Body of pancreas (tissue), 4 donors: Measurements from ENCODE around the gene PUM2. TPM values are rescaled to one million over a fixed set of nuclear protein-coding genes. Genes with fewer than 3 reads are reported as not detected.
A peak's percentile ranks its signal among the peaks of the same experiment; 100 is the strongest.

ENCODE experiments used
- ATAC-seq: fragments of 150-250 bp; one replicate; pipeline ENCODE4 v1.9.1; 2016
- DNase-seq, 4 donors: peaks; one replicate each; pipeline ENCODE4 v3.0.0-alpha.2; 2019
- H3K27ac ChIP-seq, 4 donors: fragments of 200-600 bp; sonication (generic); 1 replicate in 3 of 4; 2 replicates in 1 of 4; pipeline versions ENCODE4 v1.5.1 to v1.6.1; 2016 to 2019; ENCODE audit warnings: mild to moderate bottlenecking in 1 of 4, mixed read lengths in 1 of 4, moderate library complexity in 1 of 4
- H3K27me3 ChIP-seq, 2 donors: fragments of 200-600 bp; sonication (generic); one replicate each; pipeline ENCODE4 v1.6.0; 2016; ENCODE audit warnings: mild to moderate bottlenecking in 1 of 2
- H3K36me3 ChIP-seq, 2 donors: fragments of 200-600 bp; sonication (generic); replicated peaks in 1 of 2; 2 replicates each; pipeline ENCODE4 v1.5.1; 2016; ENCODE audit warnings: low read depth in 2 of 2; ENCODE audit not compliant: insufficient read depth in 1 of 2
- H3K4me1 ChIP-seq: fragments of 200-600 bp; sonication (generic); one replicate; pipeline ENCODE4 v1.6.0; 2016
- H3K4me3 ChIP-seq, 2 donors: fragments of 200-600 bp; sonication (generic); 1 replicate in 1 of 2; 2 replicates in 1 of 2; pipeline ENCODE4 v1.5.1; 2016 to 2019
- H3K9me3 ChIP-seq, 3 donors: fragments of 200-600 bp; sonication (generic); 1 replicate in 2 of 3; 2 replicates in 1 of 3; pipeline ENCODE4 v1.5.1; 2016
- CTCF ChIP-seq, 7 experiments: fragments of 450-650 bp in 4 of 7; fragments of 200-600 bp in 3 of 7; sonication (generic) in 3 of 7; IDR thresholded peaks; one replicate each; pipeline ENCODE4 v1.5.1; 2016 to 2019; ENCODE audit warnings: antibody characterized with exemption in 7 of 7
- POLR2A ChIP-seq, 3 donors: fragments of 450-650 bp; IDR thresholded peaks; one replicate each; pipeline ENCODE4 v1.6.1; 2016; ENCODE audit warnings: antibody characterized with exemption in 3 of 3, mild to moderate bottlenecking in 2 of 3
- WGBS, 2 donors: methylation state at CpG; one replicate each; pipeline ENCODE4 v1.1.5; 2017; 5-methylcytosine and 5-hydroxymethylcytosine counted together
- intact Hi-C: fragments of 100-400 bp; cut with DNase I; formaldehyde crosslinking; loops from one replicate; pipeline ENCODE4 v1.15.1; 2023
- total RNA-seq, 2 donors: library from RNA; depleted of rRNA; stranded (reverse); fragments of >200 nt; gene quantifications; one replicate each; pipeline ENCODE4 v1.1.0, GENCODE V29; 2016

Gene PUM2
- total RNA-seq, 2 donors from 2014 or later: 25.7 to 43.3 TPM

GRCh38 chr2:20353241-20353992 lies 2.8 kb upstream of the PUM2 start:
- DNase-seq: no peak
- WGBS, 2 donors: 80 to 81% methylated on average over 9 of the region's 9 CpGs
- no peak for TF ChIP-seq CTCF (IDR thresholded peaks at IDR 0.05)
- no peak for TF ChIP-seq POLR2A (IDR thresholded peaks at IDR 0.05)

GRCh38 chr2:20352581-20353216 lies 2.1 kb upstream of the PUM2 start:
- 80 to 82% methylated on average over 5 of the region's 5 CpGs for WGBS, 2 donors
- Histone ChIP-seq H3K36me3 (no peaks in the 10 kb centered on the region), H3K27ac (peak overlapping the region in 3 of 4 donors; percentile 92 to 99 (median 99)), H3K9me3 (no peaks in the 10 kb centered on the region), H3K4me3 (no peak overlapping the region), H3K27me3 (no peaks in the 10 kb centered on the region), H3K4me1 (peaks cover 23% of the 10 kb centered on the region)
- ATAC-seq: no peak
- no peak for TF ChIP-seq POLR2A (IDR thresholded peaks at IDR 0.05)
- DNase-seq: no peak
- intact Hi-C loops: no loop called here

More at GRCh38 chr2:20353241-20353992, 2.8 kb upstream of the PUM2 start:
- intact Hi-C loops: no loop called here
- no peaks in the 10 kb centered on the region for H3K27me3 ChIP-seq
- H3K4me3 ChIP-seq: no peak overlapping the region
- peaks cover 20% of the 10 kb centered on the region for H3K4me1 ChIP-seq
- H3K27ac ChIP-seq: no peak overlapping the region
- H3K9me3 ChIP-seq: no peaks in the 10 kb centered on the region
- H3K36me3 ChIP-seq: no peaks in the 10 kb centered on the region
- ATAC-seq: no peak

GRCh38 chr2:20352230-20352578 lies 1.6 kb upstream of the PUM2 start:
- peak overlapping the region; percentile 92 to 99 (median 98) for H3K27ac ChIP-seq

GRCh38 chr2:20351555-20352229 lies 1.0 kb upstream of the PUM2 start:
- intact Hi-C loops: no loop called here
- 10 to 16% methylated on average over 13 of the region's 13 CpGs for WGBS, 2 donors
- H3K27ac ChIP-seq: peak overlapping the region; percentile 92 to 99 (median 98)
- H3K9me3 ChIP-seq: no peaks in the 10 kb centered on the region
- peak; percentile 41 for ATAC-seq
- no peak for TF ChIP-seq CTCF (IDR thresholded peaks at IDR 0.05)
- no peak for TF ChIP-seq POLR2A (IDR thresholded peaks at IDR 0.05)
- DNase-seq: peak in 3 of 4 donors; percentile 66 to 72 (median 69)
- H3K4me1 ChIP-seq: peaks cover 33% of the 10 kb centered on the region
- no peaks in the 10 kb centered on the region for H3K36me3 ChIP-seq
- H3K4me3 ChIP-seq: peak overlapping the region in 1 of 2 donors; percentile 62
- H3K27me3 ChIP-seq: no peaks in the 10 kb centered on the region

More at GRCh38 chr2:20352230-20352578, 1.6 kb upstream of the PUM2 start:
- Histone ChIP-seq H3K4me1 (peaks cover 28% of the 10 kb centered on the region), H3K9me3 (no peaks in the 10 kb centered on the region), H3K4me3 (no peak overlapping the region), H3K27me3 (no peaks in the 10 kb centered on the region), H3K36me3 (no peaks in the 10 kb centered on the region)
- WGBS, 2 donors: 46 to 61% methylated on average over 4 of the region's 4 CpGs
- no peak for TF ChIP-seq CTCF (IDR thresholded peaks at IDR 0.05)
- TF ChIP-seq POLR2A (IDR thresholded peaks at IDR 0.05): no peak
- intact Hi-C loops: no loop called here
- no peak for ATAC-seq
- no peak for DNase-seq
